HG02885 (cell line): ENCODE results near the gene NUDT16L1.

Experiments used
- ATAC-seq: cut with Tn5 transposase; IDR thresholded peaks from one replicate; pipeline ENCODE4 v1.9.1; 2021; ENCODE audit warnings: mild to moderate bottlenecking; ENCODE audit not compliant: unreplicated experiment, poor library complexity

Gene NUDT16L1

DNA sequence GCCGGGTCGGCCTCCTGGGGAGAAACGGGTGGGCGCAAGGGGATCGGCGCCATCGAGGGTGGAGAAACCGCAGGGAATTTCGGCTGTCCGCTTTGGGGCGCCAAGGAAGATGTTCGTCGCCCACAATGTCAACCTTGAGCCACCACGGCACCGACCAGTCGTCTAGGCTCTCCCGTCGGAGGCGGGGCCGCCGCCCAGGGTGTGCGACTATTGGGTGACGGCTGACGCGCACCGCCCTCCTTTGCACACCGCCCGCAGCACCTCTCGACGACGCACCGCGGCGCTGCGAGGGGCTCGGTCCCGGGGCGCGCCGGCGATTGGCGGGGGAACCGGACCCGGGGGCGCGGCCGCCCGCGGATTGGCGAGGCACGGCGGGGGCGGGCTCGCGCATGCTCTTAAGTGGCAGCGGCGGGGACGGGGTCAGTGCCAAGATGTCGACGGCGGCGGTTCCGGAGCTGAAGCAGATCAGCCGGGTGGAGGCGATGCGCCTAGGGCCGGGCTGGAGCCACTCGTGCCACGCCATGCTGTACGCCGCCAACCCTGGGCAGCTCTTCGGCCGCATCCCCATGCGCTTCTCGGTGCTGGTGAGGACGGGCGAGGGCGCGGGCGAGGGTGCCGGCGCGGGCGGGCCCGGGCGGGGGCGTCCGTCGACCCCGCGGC lies at the start of gene NUDT16L1:
Gene NUDT16L1 (plus strand): TSS at position 267 of the 660 bp plus-strand sequence. CDS start 165 bp downstream, at position 432.
- ATAC-seq: peak; percentile 96

DNA sequence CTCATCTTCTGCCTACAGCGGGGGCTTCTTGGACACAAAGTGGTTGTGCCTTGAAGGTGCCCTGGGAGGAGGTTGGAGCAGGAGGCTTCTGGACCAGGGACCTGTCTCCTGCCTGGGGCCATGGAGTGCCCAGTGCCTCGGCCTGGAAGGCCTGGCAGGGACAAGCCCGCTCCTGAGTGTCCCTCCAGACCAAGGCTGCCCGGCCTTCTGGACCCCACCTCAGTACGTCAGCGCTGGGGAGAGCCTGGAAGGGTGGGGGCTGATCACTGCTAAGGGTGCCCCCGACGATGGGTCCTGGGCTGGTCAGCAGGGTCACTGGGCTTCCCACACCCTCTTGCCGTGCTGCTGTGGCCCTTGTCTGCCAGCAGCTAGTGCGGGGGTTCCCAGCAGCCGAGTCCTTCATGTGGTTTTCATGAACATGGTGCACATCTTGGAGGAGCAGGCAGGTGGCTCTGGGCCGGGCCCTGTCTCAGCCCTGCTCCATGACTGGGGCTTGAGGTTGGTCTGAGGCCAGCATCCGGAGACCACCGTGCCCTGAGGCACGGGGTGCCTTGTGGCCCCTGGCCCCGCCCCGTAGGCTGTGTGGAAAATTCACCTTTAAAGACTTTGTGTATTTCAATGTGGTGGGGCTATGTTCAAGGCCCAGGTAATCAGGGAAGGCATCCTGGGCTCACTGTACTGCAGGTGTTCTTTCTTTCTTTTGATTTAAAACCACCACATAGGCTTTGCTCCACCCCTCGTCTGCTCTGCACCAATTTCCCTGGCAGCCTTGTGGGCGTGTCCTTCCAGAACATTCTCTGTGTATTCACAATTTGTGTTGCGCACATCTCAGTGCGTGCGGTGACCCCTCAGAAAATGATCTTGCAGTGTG lies 46.4 kb upstream of the NUDT16L1 start:
- ATAC-seq: no peak

DNA sequence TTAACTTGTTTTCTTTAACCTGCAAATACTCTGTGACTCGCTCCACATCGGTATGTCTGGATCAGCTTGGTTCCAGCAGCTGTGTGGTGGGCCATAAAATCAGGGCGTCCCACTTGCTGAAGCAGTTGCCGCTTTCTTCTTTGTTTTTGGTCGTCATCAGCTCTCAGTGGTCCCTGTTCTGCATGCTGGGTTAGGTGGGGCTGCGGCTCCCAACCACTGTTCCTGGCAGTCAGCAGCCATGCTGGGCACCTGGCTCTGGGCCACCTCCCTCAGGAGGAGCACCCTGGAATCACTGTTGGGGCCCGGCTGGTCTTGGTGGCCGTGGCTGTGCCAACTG lies 45.8 kb upstream of the NUDT16L1 start:
- ATAC-seq: no peak

DNA sequence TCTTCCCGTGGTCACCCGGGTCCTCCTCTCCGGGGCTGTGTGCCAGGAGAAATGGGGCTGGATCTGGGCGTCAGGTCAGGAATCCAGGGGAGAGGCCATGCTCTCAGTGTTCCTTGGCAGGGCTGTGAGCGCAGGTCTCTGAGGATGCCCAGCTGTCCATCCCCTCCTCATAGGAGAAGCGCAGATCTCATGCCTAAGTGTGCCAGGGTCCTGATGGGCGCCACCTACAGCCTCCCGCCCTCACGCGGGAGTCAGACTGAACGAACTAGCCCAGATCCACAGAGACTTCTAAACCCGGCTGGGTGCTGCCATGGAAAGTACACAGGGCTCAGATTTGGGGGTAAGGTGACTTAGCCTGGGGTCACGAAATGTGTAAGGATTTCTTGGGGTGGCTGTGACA lies 44.4 kb upstream of the NUDT16L1 start:
- ATAC-seq: no peak

DNA sequence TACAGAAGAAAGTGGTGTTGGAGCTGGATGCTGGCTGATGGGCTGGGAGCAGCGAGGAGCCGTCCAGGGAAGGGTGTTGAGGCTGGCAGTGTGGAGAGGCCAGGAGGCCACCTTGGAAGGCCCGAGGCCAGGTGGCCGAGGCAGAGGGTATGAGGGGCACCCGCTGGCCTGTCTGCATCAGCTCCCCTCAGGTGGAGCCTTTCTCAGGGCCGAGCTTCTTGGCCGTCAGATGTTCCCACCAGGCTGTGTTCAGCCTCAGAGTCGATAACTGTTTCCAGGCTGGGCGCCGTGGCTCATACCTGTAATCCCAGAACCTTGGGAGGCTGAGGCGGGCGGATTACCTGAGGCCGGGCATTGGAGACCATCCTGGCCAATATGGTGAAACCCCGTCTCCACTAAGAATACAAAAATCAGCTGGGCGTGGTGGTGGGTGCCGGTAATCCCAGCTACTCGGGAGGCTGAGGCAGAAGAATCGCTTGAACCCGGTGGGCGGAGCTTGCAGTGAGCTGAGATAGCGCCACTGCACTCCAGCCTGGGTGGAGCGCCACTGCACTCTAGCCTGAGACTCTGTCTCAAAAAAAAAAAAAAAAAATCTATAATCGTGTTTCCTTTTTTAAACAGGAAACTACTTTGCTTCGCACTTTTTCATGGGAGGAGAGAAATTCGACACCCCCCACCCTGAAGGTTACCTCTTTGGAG lies 43.5 kb upstream of the NUDT16L1 start:
- no peak for ATAC-seq

DNA sequence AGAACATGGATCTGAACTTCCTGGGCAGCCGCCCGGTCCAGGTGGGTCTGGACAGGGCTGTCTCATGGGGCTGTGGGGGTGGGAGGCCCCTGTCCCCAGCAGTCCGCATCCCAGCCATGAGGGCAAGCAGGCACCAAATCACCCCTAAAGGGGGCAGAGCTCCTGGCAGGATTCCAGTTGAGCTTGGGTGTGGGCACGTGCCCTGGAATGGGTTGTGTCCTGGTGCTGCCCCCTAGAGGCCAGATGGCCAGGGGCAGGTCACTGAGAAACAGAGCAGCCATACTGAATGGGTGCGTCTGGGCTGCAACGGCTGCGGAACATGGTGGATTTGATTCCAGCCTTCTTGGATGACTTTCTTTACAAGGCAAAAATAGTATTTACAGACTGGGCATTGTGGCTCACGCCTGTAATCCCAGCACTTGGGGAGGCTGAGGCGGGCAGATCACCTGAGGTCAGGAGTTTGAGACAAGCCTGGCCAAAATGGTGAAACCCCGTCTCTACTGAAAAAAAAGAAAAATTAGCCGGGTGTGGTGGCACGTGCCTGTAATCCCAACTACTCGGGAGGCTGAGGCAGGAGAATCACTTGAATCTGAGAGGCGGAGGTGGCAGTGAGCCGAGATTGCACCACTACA lies 42.8 kb upstream of the NUDT16L1 start:
- peak; percentile 43 for ATAC-seq

DNA sequence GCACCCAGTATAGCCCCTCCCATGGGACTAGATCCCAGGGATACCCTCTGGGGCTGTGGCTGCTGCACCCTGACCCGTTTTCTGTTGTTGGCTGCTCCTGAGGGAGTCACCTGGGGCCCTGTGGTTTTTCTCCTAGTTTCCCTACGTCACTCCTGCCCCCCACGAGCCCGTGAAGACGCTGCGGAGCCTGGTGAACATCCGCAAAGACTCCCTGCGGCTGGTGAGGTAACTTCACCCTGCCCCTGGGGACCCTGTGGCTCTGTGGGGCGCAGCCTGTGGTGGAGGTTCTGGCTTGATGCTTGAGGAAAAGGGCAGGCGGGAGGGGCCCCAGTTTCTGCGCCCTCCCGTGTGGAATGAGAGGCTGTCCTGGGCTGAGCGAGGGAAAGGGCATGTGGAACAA lies 41.5 kb upstream of the NUDT16L1 start:
- no peak for ATAC-seq

DNA sequence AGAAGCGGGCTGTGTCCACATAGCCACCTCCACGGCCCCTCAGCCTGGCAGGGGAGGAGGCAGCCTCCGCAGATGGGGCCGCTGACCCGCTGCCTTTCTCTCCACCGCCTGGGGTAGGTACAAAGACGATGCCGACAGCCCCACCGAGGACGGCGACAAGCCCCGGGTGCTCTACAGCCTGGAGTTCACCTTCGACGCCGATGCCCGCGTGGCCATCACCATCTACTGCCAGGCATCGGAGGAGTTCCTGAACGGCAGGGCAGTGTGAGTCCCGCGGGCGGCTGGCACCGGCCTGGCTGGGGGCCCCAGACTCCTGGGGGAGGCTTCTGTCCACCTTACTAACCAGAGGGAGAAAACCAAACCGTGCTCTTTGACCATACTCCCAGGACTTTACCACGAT lies 40.8 kb upstream of the NUDT16L1 start:
- ATAC-seq: no peak

DNA sequence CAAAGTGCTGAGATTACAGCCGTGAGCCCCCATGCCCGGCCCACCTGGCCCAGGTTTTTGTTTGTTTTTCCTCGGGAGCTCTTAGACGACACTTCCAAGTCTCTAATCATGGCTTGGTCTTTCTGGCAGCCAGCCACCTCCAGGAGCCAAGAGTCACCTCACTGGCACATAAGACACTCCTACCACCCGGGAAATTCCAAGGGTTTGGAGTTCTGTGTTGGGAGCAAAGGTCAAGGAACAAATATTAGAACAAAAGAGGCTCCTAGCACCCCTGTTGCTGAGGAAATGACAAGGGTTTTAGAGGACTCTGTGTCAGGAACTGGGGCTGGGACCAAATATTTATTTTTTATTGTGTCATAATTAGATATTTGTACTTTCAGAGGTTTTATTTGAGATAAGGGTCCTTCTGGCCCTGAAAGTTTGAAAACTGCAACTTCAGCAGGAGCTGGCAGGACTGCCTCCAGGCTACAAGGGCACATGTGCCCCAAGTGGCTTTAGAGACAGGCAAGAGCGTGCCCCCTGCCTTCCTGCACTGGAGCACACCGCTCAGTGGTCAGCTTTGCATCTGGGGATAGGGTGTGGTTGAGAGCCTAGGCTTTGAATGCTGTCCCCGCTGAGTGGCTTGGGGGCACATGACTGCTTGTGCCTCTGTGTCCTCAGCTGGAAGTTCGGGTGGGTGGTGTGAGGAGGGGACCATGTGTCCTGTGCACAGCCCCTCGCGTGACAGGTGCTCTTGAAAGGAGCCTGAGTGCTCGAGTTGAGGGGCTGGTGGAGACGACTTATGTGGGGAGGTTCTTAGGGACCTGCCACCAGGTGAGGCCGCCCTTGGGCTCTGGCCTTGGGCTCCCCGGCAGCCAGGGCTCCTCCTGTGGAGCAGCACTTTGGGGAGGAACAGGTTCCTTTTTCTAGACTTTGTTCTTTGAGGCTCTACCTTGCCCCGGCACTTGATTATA lies 39.1 kb upstream of the NUDT16L1 start:
- ATAC-seq: no peak

DNA sequence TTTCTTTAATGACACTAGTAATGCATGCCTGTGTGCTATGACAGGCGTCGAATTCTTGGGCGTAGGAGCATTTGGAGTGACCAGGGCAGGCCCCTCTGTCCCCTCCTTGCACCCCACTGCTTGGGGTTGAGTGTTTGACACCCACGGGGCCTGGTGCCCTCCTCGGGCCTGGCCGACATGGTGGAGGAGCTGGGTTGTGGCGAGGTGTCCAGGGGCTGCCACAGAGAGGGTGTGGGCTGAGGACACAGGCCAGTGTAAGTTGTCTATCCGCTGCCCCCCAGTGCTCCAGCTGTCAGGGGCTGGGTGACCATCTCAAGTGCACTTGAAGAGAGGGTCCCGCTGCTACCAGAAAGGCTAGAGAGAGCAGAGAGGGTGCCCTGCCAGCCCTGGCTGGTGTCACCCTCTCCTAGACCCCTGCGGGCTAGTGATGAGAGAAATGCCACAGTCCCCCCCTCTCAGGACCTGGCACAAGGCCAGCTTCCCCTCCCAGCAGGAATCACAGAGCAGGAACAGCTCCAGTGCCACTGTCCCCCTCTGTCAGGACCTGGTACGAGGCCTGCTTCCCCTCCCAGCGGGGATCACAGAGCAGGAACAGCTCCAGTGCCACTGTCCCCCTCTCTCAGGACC lies 38.3 kb upstream of the NUDT16L1 start:
- no peak for ATAC-seq

DNA sequence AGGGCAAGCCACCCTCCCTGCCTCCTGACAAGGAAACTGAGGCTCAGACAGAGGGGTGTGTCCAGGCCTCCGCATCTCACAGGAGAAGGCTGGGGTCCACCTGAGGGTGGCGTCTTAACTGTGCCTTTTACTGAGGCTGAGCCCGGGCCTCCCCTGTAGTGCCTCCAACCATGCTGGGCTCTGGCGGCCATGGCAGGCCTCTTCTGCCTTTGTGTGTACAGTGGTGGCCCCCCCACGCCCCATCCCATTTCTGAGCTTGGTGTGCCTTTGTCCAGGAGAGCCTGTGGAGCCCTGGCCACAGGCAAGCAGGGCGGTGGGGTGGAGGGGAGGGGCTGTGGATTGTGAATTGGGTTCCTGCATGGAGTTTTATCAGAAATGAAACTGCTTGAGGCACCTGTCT lies 37.6 kb upstream of the NUDT16L1 start:
- no peak for ATAC-seq

DNA sequence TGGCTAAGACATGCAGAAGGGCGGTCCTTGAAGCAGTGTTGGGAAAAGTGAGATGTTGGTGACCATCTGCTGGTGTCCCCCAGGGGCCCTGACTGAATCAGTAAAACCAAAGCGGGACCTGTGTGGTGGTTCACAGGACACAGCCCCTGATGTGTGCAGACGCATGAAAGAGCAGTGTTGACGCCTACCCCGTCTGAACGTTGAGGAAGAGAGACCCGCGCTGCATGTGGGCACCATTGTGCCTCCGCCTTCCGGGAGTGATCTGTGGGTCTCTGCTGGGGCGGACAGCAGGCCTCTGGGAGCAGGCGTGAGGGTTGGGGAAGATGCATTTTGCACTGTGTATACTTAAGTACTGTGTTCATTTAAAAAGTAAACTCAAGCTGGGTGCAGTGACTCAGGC lies 37.1 kb upstream of the NUDT16L1 start:
- no peak for ATAC-seq

DNA sequence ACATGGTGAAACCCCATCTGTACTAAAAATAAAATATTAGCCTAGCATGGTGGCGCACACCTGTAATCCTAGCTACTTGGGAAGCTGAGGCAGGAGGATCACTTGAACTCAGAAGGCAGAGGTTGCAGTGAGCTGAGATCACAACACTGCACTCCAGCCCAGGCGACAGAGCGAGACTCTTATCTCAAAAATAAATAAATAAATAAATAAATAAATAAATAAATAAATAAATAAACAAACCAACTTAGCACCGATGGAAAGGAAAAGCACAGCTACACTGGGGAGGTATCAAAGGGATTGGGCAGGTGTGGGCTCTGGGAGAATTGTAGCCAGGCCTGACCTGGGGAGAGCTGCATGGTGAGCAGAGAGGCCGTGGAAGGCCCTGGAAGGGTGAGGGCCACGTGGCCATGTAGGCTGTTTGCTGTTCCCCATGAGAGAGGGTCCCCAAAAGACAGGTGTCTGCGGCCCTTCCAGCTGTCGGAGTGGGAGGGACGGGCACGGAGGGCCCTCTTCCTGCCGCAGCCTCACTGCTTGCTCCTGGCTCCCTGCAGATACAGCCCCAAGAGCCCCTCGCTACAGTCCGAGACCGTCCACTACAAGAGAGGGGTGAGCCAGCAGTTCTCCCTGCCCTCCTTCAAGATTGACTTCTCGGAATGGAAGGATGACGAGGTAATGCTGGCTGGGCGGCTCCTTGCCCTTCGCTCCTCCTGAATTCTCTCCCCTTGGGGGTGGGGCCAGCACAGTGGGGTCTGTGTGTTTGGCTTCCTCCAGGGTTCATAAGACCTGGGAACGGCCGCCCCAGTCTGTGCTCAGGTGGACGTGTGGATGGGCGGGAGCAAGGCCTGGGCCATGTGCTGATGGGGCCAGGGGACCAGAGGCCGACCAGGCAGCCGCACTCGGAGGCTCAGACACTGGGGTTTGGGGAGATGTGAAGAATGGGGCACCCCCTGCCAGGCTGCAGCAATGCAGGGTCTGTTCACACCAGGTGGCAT lies 36.4 kb upstream of the NUDT16L1 start:
- no peak for ATAC-seq

DNA sequence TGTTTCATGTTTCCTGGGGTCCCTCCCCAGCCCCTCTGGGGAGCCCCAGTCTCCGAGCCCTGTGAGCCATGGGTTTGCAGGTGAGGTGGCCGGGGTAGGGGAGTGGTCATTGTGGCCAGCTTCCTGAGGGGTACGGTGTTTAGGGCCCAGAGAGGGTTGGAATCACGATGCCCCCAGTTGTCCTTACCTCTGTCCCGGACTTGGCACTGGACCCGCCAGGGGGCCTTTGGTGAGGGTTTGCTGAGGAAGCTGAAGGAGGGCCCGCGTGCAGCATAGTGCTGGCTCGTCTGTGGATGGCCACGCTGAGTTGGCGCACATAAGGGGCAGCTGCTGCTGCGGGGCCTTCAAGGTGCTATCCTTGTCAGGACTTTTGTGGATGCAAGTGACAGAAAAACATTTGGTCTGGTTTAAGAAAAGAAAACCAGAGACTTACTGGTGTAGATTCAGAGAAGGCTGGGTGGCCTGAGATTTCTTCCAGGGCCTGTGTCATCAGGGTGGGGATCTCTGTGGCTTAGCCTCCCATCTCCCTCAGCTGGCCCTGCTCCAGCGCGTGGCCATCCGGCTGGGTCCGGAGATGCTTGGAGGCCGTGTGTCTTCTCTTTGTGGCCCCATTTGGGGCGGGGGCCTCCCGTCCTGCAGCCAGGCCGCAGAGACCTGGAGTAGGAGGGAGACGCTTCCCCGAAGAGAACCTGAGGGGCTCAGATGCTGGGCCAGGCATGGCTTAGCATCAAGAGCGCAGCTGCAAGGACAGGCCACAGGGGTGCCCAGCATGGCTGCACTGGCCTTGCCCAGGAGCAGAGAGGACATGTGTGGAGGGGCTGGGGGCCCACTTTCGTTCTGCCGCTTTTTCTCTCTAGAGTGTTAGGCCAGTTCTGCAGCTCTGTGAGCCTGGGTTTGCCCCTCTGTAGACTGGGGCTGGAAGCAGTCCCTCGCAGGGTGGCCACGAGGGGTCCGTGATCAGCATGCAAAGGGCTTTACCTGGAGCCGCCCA lies 33.7 kb upstream of the NUDT16L1 start:
- no peak for ATAC-seq

DNA sequence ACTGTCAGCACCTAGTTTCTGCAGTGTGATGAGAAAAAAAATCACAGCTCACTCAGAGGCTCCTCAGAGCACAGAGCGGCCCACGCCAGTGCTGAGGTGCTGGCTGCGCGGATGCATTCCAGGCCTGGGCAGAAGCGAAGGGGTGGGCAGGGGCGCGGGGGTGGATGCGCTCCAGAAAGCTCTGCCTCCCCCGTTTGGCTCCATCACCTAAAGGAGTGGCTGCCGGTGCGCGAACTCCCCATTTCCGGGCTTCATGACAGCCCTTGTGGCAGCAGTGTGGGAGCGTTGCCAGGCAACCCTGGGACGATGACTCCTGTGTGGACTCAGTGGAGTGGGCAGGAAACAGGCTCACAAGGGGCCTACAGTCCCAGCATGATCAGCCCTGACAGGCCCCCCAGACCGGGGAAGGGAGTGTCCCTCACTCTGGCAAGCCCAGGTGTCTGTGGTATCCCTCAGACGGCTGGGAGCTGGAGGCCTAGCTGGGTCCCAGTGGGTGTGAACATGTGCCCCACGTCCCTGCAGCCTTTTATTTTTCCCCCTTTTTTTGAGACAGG lies 32.8 kb upstream of the NUDT16L1 start:
- ATAC-seq: no peak

DNA sequence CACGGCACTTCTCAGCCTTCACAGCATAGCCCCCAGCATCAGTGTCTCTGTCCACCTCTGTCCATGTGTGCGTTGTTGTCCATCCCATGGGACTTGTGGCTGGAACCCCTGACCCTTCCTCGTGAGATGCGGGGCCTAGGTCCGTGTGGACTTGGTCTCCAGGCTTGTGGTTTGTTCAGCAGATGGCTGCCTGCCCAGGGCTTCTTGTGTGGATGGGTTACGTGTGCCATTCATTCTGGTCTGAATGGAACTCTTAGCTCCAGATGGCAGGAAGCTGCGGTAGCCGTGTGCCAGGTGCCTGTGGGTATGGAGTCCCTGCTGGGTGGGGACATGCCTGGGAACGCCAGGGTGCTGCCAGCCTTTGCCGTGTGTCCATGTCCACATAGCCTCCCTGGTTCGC lies 31.7 kb upstream of the NUDT16L1 start:
- ATAC-seq: no peak

DNA sequence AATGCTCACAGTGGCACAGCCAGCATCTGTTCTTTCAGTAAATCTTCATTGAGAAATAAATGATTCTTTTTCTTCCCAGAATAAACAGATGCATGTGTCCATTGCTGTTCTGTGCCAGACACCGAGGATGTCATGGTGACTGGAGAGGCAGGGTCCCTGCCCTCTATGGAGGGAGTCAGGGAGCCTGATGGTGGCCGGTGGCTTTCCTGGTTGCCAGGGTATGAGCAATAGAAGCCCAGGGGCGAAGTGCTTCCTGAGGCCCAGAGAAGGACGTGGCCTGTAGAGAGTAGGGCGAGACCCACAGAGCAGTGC lies 29.9 kb upstream of the NUDT16L1 start:
- no peak for ATAC-seq
